Endothelial cell of umbilical vein (primary cell): ENCODE results near the gene CHCHD5. TPM values are rescaled to one million over a fixed set of nuclear protein-coding genes. Genes with fewer than 3 reads are reported as not detected.

Experiments
- BruUV-seq: library from RNA; stranded (reverse); fragments of 400-500 nt; replicated peaks from 2 replicates; lab custom pipeline; 2021; lab: Mats Ljungman, UMichigan
- CTCF ChIA-PET: fragments of 300-600, 350-600 bp; sonication (Branson Sonifier 250); formaldehyde crosslinking; loops from one replicate; lab custom pipeline; 2021; ENCODE audit warnings: antibody characterized with exemption, inconsistent platforms; lab: Charles Lee
- POLR2A ChIA-PET: fragments of 300-600, 350-600 bp; sonication (Branson Sonifier 250); formaldehyde crosslinking; loops from one replicate; lab custom pipeline; 2021; ENCODE audit warnings: antibody characterized with exemption, inconsistent platforms; lab: Charles Lee
- DNase-seq: peaks from one replicate; pipeline ENCODE4 v3.0.0-alpha.2; 2011; ENCODE audit warnings: low read depth, low spot score
- FAIRE-seq: peaks from 2 replicates; lab custom pipeline; 2011; peaks lifted over from hg19 to GRCh38; lab: Jason Lieb, UNC
- H2AFZ ChIP-seq: 2 replicates; pipeline ENCODE4 v1.6.0; 2012; ENCODE audit warnings: low read depth, low read length, control low read depth, inconsistent platforms
- H3K27ac ChIP-seq: 2 replicates; pipeline ENCODE4 v1.5.1; 2011; ENCODE audit warnings: low read depth, mild to moderate bottlenecking, control low read depth, low read length, moderate library complexity; ENCODE audit not compliant: insufficient read depth
- H3K27me3 ChIP-seq, 2 experiments: 2 replicates each; pipeline versions ENCODE4 v1.6.0 to v1.6.1; 2011; ENCODE audit warnings: low read length in 2 of 2, mixed read lengths in 1 of 2; ENCODE audit not compliant: control insufficient read depth in 2 of 2, insufficient read depth in 2 of 2
- H3K36me3 ChIP-seq, 2 experiments: 2 replicates in 1 of 2; 3 replicates in 1 of 2; pipeline ENCODE4 v1.5.1; 2011; ENCODE audit warnings: low read length in 2 of 2, mild to moderate bottlenecking in 1 of 2, moderate library complexity in 1 of 2; ENCODE audit not compliant: control insufficient read depth in 2 of 2, insufficient read depth in 2 of 2; ENCODE audit errors: extremely low read depth in 1 of 2
- H3K4me1 ChIP-seq: 3 replicates; pipeline ENCODE4 v1.5.1; 2011; ENCODE audit warnings: mild to moderate bottlenecking, low read length; ENCODE audit not compliant: control insufficient read depth, insufficient read depth; ENCODE audit errors: extremely low read depth
- H3K4me2 ChIP-seq: 2 replicates; pipeline ENCODE4 v1.6.1; 2011; ENCODE audit warnings: low read length, control low read depth, mixed read lengths; ENCODE audit not compliant: insufficient read depth
- H3K4me3 ChIP-seq, 3 experiments: fragments of 200-600 bp in 1 of 3; sonication (generic), shearing (Covaris generic) in 1 of 3; replicated peaks in 1 of 3; 2 replicates each; pipeline ENCODE4 v1.5.1; 2011 to 2016; ENCODE audit warnings: control low read depth in 3 of 3, low read length in 3 of 3, mild to moderate bottlenecking in 2 of 3, inconsistent platforms in 1 of 3, low read depth in 1 of 3, moderate library complexity in 1 of 3; ENCODE audit not compliant: insufficient read depth in 1 of 3
- H3K79me2 ChIP-seq: 2 replicates; pipeline ENCODE4 v1.6.0; 2012; ENCODE audit warnings: low read length, inconsistent platforms; ENCODE audit not compliant: control insufficient read depth, insufficient read depth
- H3K9ac ChIP-seq: replicated peaks from 2 replicates; pipeline ENCODE3; 2011; ENCODE audit warnings: low read length, control low read depth; ENCODE audit not compliant: insufficient read depth; ENCODE audit errors: extremely low read depth
- H3K9me1 ChIP-seq: replicated peaks from 3 replicates; pipeline ENCODE4 v1.6.0; 2011; ENCODE audit warnings: mild to moderate bottlenecking, low read length; ENCODE audit not compliant: control insufficient read depth, insufficient read depth; ENCODE audit errors: extremely low read depth
- H3K9me3 ChIP-seq: replicated peaks from 2 replicates; pipeline ENCODE4 v1.5.1; 2012; ENCODE audit warnings: low read length, inconsistent platforms; ENCODE audit not compliant: control insufficient read depth, insufficient read depth
- H4K20me1 ChIP-seq: replicated peaks from 2 replicates; pipeline ENCODE3; 2011; ENCODE audit warnings: mild to moderate bottlenecking, low read length; ENCODE audit not compliant: control insufficient read depth, insufficient read depth; ENCODE audit errors: extremely low read depth
- CTCF ChIP-seq, 2 donors: IDR thresholded peaks; 1 replicate in 1 of 2; 2 replicates in 1 of 2; pipeline ENCODE4 v1.5.1; 2011; ENCODE audit warnings: low read length in 2 of 2, mild to moderate bottlenecking in 2 of 2, moderate library complexity in 2 of 2, control low read depth in 1 of 2, inconsistent platforms in 1 of 2, low read depth in 1 of 2; ENCODE audit not compliant: insufficient read depth in 1 of 2; ENCODE audit errors: extremely low read depth in 1 of 2
- JUN ChIP-seq: IDR thresholded peaks from 2 replicates; pipeline ENCODE4 v1.6.1; 2011; ENCODE audit warnings: borderline replicate concordance, low read depth; ENCODE audit not compliant: insufficient read length, insufficient read depth
- dilution Hi-C: fragments of 300-500 bp; cut with MboI; formaldehyde crosslinking; loops from one replicate; pipeline ENCODE4 v1.15.0; 2019; ENCODE audit warnings: low sequenced_read_pairs; ENCODE audit not compliant: extremely low pct_ligation_motif_present
- intact Hi-C: fragments of 100-400 bp; cut with micrococcal nuclease; formaldehyde crosslinking; loops from one replicate; pipeline ENCODE4 v1.10.0; 2022
- polyA plus RNA-seq, 4 experiments: library from polyadenylated mRNA; depleted of rRNA in 3 of 4; stranded (reverse) in 3 of 4; unstranded in 1 of 4; fragments of >200 nt; gene quantifications; 2 replicates each; pipeline versions ENCODE4 v1.2.1 to v1.2.3, GENCODE V29; 2011 to 2012; ENCODE audit warnings: missing spikeins in 1 of 4
- total RNA-seq: library from RNA; stranded (reverse); gene quantifications from 2 replicates; pipeline ENCODE4 v1.2.3, GENCODE V29; 2021
- TF ChIP-seq, protein P1 (sequence below): IDR thresholded peaks from 2 replicates; pipeline ENCODE4 v1.6.1; 2011; ENCODE audit not compliant: insufficient read depth, insufficient read length

Gene CHCHD5
- total and polyA plus RNA-seq, 2 donors (not counting 3 experiments of a cell fraction or from before 2014, with no cell fraction given), result 22.2 to 44.7 TPM

DNA sequence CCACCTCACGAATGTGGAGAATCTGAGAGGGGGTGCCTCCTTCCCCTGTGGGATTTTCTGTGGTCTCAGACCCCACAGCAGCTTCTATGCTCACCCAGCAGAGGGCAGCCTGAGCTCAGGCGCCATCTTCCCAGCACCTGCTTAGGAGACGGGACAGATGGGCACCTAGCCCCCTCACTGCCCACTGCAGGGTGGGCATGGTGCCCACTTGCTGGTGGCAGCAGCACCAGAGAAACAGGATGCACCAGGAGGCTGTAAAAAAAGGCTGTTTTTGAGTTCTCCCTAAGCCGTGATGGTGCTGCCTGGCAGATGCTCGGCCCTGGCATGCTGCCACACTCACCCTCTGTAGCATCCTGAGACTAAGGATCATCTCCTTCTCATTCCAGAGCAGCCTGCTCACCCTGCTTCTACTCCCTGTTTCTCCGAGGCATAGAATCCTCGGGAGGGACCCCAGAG, 42.2 kb downstream of the CHCHD5 start:
- peak overlapping the region; percentile 64 for H3K9ac ChIP-seq
- no peaks in the 10 kb centered on the region for H3K27me3 ChIP-seq
- peak; percentile 60 for FAIRE-seq
- intact Hi-C loops (loop anchor here (1.0 to 5.0 kb wide), 9 partner anchors 15 to 186 kb away; partner anchors contain the start of genes CHCHD5 and SLC20A1), dilution Hi-C loops (no loop called here)
- no peaks in the 10 kb centered on the region for H3K9me1 ChIP-seq
- H3K4me1 ChIP-seq, result peaks cover 73% of the 10 kb centered on the region
- no peaks in the 10 kb centered on the region for H3K79me2 ChIP-seq
- H3K36me3 ChIP-seq, result no peaks in the 10 kb centered on the region
- peak overlapping the region; percentile 69 for H3K4me2 ChIP-seq
- H3K9me3 ChIP-seq, result no peaks in the 10 kb centered on the region
- POLR2A ChIA-PET, result interaction anchor here (3.5 kb wide), 1 partner anchor 19 kb away, joined by 43 read pairs; the partner anchor contains the start of gene SLC20A1
- TF ChIP-seq, protein P1, sequence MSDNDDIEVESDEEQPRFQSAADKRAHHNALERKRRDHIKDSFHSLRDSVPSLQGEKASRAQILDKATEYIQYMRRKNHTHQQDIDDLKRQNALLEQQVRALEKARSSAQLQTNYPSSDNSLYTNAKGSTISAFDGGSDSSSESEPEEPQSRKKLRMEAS, result no peak
- no peak for TF ChIP-seq JUN
- peak; percentile 93 for TF ChIP-seq CTCF (IDR thresholded peaks at IDR 0.05; ENCODE audit: extremely low read depth in 1 of 2, insufficient read depth in 1 of 2, low read depth in 1 of 2, low read length in 2 of 2)
- no peaks in the 10 kb centered on the region for H4K20me1 ChIP-seq
- peak overlapping the region; percentile 91 for H3K27ac ChIP-seq
- peak overlapping the region; percentile 40 for H2AFZ ChIP-seq
- DNase-seq, result peak; percentile 86
- no TSS peak for BruUV-seq
- CTCF ChIA-PET, result interaction anchor here (0.6 to 8.9 kb wide), 25 partner anchors 15 to 315 kb away, joined by 3 to 171 read pairs (median 5); partner anchors contain the start of genes CHCHD5, NT5DC4 and SLC20A1
- H3K4me3 ChIP-seq, result peak overlapping the region in 1 of 3 experiments; percentile 14
